Muscle of leg (tissue), 11 donors: Measurements from ENCODE around the gene SELPLG. TPM values are rescaled to one million over a fixed set of nuclear protein-coding genes. Genes with fewer than 3 reads are reported as not detected.
"Not testable (repeated sequence)": the region's sequence is repeated elsewhere in the genome, so short reads cannot be mapped to it uniquely, and the experiment has no call there.

Source experiments
- DNase-seq: peaks from one replicate; pipeline ENCODE4 v3.0.0; 2013
- H3K27ac ChIP-seq: one replicate; pipeline ENCODE4 v1.5.1; 2013; ENCODE audit warnings: mild to moderate bottlenecking, low read length, control low read depth
- H3K27me3 ChIP-seq: one replicate; pipeline ENCODE4 v1.6.1; 2013; ENCODE audit warnings: low read length; ENCODE audit not compliant: control insufficient read depth, insufficient read depth
- H3K36me3 ChIP-seq: one replicate; pipeline ENCODE4 v1.6.1; 2013; ENCODE audit warnings: low read length; ENCODE audit not compliant: control insufficient read depth, insufficient read depth
- H3K4me1 ChIP-seq: one replicate; pipeline ENCODE4 v1.6.1; 2013; ENCODE audit warnings: low read length; ENCODE audit not compliant: control insufficient read depth, insufficient read depth
- H3K4me3 ChIP-seq: one replicate; pipeline ENCODE4 v1.5.1; 2013; ENCODE audit warnings: low read length, control low read depth
- H3K9me3 ChIP-seq: replicated peaks from 2 replicates; pipeline ENCODE4 v1.6.1; 2013; ENCODE audit warnings: low read depth, low read length; ENCODE audit not compliant: control insufficient read depth
- WGBS: methylation state at CpG from one replicate; pipeline ENCODE4 v1.1.5; 2013; ENCODE audit warnings: missing lambda C conversion rate; ENCODE audit not compliant: insufficient coverage; 5-methylcytosine and 5-hydroxymethylcytosine counted together
- polyA plus RNA-seq, 8 donors: library from polyadenylated mRNA; unstranded; fragments of 120-200 nt; gene quantifications; one replicate each; pipeline versions ENCODE4 v1.2.1 to v1.2.3, GENCODE V29; 2013; ENCODE audit warnings: inconsistent platforms in 1 of 8, low replicate concordance in 1 of 8; ENCODE audit not compliant: insufficient read length in 8 of 8, insufficient read depth in 1 of 8
- total RNA-seq: library from RNA; stranded (reverse); fragments of 120-200 nt; gene quantifications from one replicate; pipeline ENCODE4 v1.2.4, GENCODE V29; 2013

The SELPLG gene
- total and polyA plus RNA-seq, 9 donors: 2.8 to 5.5 (median 4.2) TPM

GRCh38 chr12:108590463-108590862, 43.2 kb downstream of the SELPLG start:
- 90% methylated on average over 6 of the region's 9 CpGs for WGBS
- peaks cover 46% of the 10 kb centered on the region for H3K4me1 ChIP-seq
- not testable (repeated sequence) for H3K4me3 ChIP-seq, H3K36me3 ChIP-seq, H3K27ac ChIP-seq, H3K27me3 ChIP-seq, DNase-seq, H3K9me3 ChIP-seq

- Histone ChIP-seq H3K4me1 (peaks cover 44% of the 10 kb centered on the region), H3K36me3 (no peaks in the 10 kb centered on the region), H3K4me3 (no peak overlapping the region), H3K27ac (no peak overlapping the region), H3K27me3 (no peaks in the 10 kb centered on the region), H3K9me3 (no peaks in the 10 kb centered on the region)
- 16% methylated on average over 4 of the region's 7 CpGs for WGBS
- no peak for DNase-seq
Measured at GRCh38 chr12:108589840-108590229, 43.9 kb downstream of the SELPLG start.

- 21% methylated on average over 4 of the region's 15 CpGs for WGBS
- no peaks in the 10 kb centered on the region for H3K36me3 ChIP-seq
- peak; percentile 82 for DNase-seq
- no peaks in the 10 kb centered on the region for H3K27me3 ChIP-seq
- peaks cover 46% of the 10 kb centered on the region for H3K4me1 ChIP-seq
- peak overlapping the region; percentile 84 for H3K27ac ChIP-seq
- H3K9me3 ChIP-seq: no peaks in the 10 kb centered on the region
- H3K4me3 ChIP-seq: no peak overlapping the region
Measured at GRCh38 chr12:108589028-108589839, 44.5 kb downstream of the SELPLG start.

- H3K27ac ChIP-seq: peak overlapping the region; percentile 84
- H3K4me1 ChIP-seq: peaks cover 50% of the 10 kb centered on the region
- peak; percentile 74 for DNase-seq
- H3K4me3 ChIP-seq: no peak overlapping the region
- H3K27me3 ChIP-seq: no peaks in the 10 kb centered on the region
- H3K36me3 ChIP-seq: no peaks in the 10 kb centered on the region
- no peaks in the 10 kb centered on the region for H3K9me3 ChIP-seq
- WGBS: 37% methylated on average over 2 of the region's 4 CpGs
Measured at GRCh38 chr12:108587826-108588225, 45.9 kb downstream of the SELPLG start.

GRCh38 chr12:108586306-108586705, 47.4 kb downstream of the SELPLG start:
- H3K9me3 ChIP-seq: no peaks in the 10 kb centered on the region
- no peaks in the 10 kb centered on the region for H3K36me3 ChIP-seq
- no peak overlapping the region for H3K27ac ChIP-seq
- whole genome bisulfite sequencing: 86% methylated on average over 8 of the region's 11 CpGs
- no peak overlapping the region for H3K4me3 ChIP-seq
- H3K27me3 ChIP-seq: no peaks in the 10 kb centered on the region
- no peak for DNase-seq
- H3K4me1 ChIP-seq: peaks cover 58% of the 10 kb centered on the region

- no peaks in the 10 kb centered on the region for H3K36me3 ChIP-seq
- no peaks in the 10 kb centered on the region for H3K27me3 ChIP-seq
- H3K9me3 ChIP-seq: no peaks in the 10 kb centered on the region
- H3K27ac ChIP-seq: no peak overlapping the region
- peaks cover 58% of the 10 kb centered on the region for H3K4me1 ChIP-seq
- no peak for DNase-seq
- H3K4me3 ChIP-seq: no peak overlapping the region
- WGBS: no CpG with 5 or more reads among the region's 4 CpGs
Measured at GRCh38 chr12:108585864-108586263, 47.8 kb downstream of the SELPLG start.

- no CpG with 5 or more reads among the region's 3 CpGs for whole genome bisulfite sequencing
- peak overlapping the region; percentile 86 for H3K27ac ChIP-seq
- H3K4me3 ChIP-seq: no peak overlapping the region
- H3K36me3 ChIP-seq: no peaks in the 10 kb centered on the region
- no peaks in the 10 kb centered on the region for H3K27me3 ChIP-seq
- no peaks in the 10 kb centered on the region for H3K9me3 ChIP-seq
- no peak for DNase-seq
- H3K4me1 ChIP-seq: peaks cover 55% of the 10 kb centered on the region
Measured at GRCh38 chr12:108584456-108585065, 49.1 kb downstream of the SELPLG start.

GRCh38 chr12:108583991-108584390, 49.7 kb downstream of the SELPLG start:
- Histone ChIP-seq H3K27me3 (no peaks in the 10 kb centered on the region), H3K4me1 (peaks cover 52% of the 10 kb centered on the region), H3K9me3 (no peaks in the 10 kb centered on the region), H3K4me3 (no peak overlapping the region), H3K27ac (peak overlapping the region; percentile 86), H3K36me3 (no peaks in the 10 kb centered on the region)
- WGBS: 25% methylated on average over 7 of the region's 7 CpGs
- DNase-seq: peak; percentile 81

- no peak for DNase-seq
- no peak overlapping the region for H3K4me3 ChIP-seq
- no peaks in the 10 kb centered on the region for H3K27me3 ChIP-seq
- H3K9me3 ChIP-seq: no peaks in the 10 kb centered on the region
- H3K36me3 ChIP-seq: no peaks in the 10 kb centered on the region
- WGBS: 48% methylated on average over 4 of the region's 10 CpGs
- peak overlapping the region; percentile 86 for H3K27ac ChIP-seq
- peaks cover 44% of the 10 kb centered on the region for H3K4me1 ChIP-seq
Measured at GRCh38 chr12:108582978-108583770, 50.5 kb downstream of the SELPLG start.

- no peak overlapping the region for H3K4me3 ChIP-seq
- no peak overlapping the region for H3K27ac ChIP-seq
- H3K36me3 ChIP-seq: no peaks in the 10 kb centered on the region
- peaks cover 37% of the 10 kb centered on the region for H3K4me1 ChIP-seq
- WGBS: 90% methylated on average over 7 of the region's 9 CpGs
- DNase-seq: no peak
- H3K27me3 ChIP-seq: no peaks in the 10 kb centered on the region
- H3K9me3 ChIP-seq: no peaks in the 10 kb centered on the region
Measured at GRCh38 chr12:108582509-108582908, 51.2 kb downstream of the SELPLG start.
